Natural killer cell treated with Interleukin-12 subunit alpha and Interleukin-12 subunit beta and Interleukin-15 and Interleukin-18, amount 100 ng/mL, for 72 hours (primary cell): ENCODE data around the gene CD59. TPM values are rescaled to one million over a fixed set of nuclear protein-coding genes. Genes with fewer than 3 reads are reported as not detected.
"Not testable (repeated sequence)": the region's sequence is repeated elsewhere in the genome, so short reads cannot be mapped to it uniquely, and the experiment has no call there.

Experiments
- ATAC-seq, 2 donors: fragments of 150-1000 bp; cut with Tn5 transposase in 1 of 2; sonication (Bioruptor Pico), chemical (Tn5 transposase) in 1 of 2; 2 replicates each; pipeline ENCODE4 v1.10.0; 2021
- DNase-seq: peaks from one replicate; pipeline ENCODE4 v3.0.0; 2022; ENCODE audit warnings: low spot score
- H3K27ac Mint-ChIP-seq, 2 donors: 1 replicate in 1 of 2; 2 replicates in 1 of 2; pipeline ENCODE4 v1.8.0; 2022; ENCODE audit warnings: mixed read lengths in 2 of 2, mild to moderate bottlenecking in 1 of 2, moderate library complexity in 1 of 2
- H3K27me3 Mint-ChIP-seq, 2 donors: 1 replicate in 1 of 2; 2 replicates in 1 of 2; pipeline ENCODE4 v1.8.0; 2022; ENCODE audit warnings: mixed read lengths in 2 of 2
- H3K36me3 Mint-ChIP-seq: one replicate; pipeline ENCODE4 v1.8.0; 2022; ENCODE audit warnings: mixed read lengths
- H3K4me1 Mint-ChIP-seq, 2 donors: 1 replicate in 1 of 2; 2 replicates in 1 of 2; pipeline ENCODE4 v1.8.0; 2022; ENCODE audit warnings: low read depth in 2 of 2, mixed read lengths in 2 of 2, mild to moderate bottlenecking in 1 of 2
- H3K4me3 Mint-ChIP-seq: one replicate; pipeline ENCODE4 v1.8.0; 2022; ENCODE audit warnings: mixed read lengths
- H3K9me3 Mint-ChIP-seq: 2 replicates; pipeline ENCODE4 v1.8.0; 2022; ENCODE audit warnings: mixed read lengths
- total RNA-seq, 2 donors: library from RNA; stranded (reverse); gene quantifications; one replicate each; pipeline ENCODE4 v1.2.3, GENCODE V29; 2022

Gene CD59
- total RNA-seq, 2 donors from 2014 or later = 15.5 to 23.2 TPM

DNA sequence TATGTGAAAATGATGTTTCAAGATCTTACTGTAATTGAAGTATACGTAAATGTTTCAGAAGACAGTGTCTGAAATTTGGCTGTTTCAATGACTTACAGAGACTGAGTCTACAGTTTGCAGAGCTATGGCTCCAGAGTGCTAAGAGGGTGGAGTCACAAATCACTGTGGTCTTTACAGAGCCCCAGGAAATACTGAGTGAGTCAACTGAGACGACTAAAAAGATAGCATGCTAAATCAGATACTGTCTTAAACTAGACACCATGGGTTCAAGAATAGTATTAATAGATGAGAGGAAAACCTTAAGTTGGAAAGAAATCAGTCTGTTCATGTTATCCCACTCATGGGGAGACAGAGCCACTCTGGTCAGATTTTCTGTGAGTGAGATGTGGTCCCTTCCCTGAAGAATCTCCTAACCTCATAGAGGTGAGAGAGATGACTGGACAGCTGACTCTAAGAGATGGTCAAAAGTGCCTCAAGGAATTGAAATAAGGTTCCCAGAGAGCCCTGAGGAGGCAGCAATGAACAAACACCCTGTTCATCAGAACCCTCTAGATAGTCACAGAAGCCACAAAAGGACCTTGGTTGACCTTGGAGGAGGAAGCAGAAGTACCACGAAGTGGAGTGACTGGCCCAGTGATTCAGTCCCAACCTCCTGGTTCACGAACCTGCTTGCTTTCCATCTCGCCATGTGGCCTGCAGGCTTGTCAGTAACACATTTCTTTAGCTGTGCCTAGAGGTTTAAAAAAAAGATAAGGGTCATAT lies 65.8 kb downstream of the CD59 start:
- no peaks in the 10 kb centered on the region for H3K4me1 Mint-ChIP-seq
- DNase-seq (no peak), ATAC-seq (peak in 1 of 2 donors; percentile 18)
- H3K36me3 Mint-ChIP-seq = no peaks in the 10 kb centered on the region
- no peak overlapping the region for H3K4me3 Mint-ChIP-seq
- no peaks in the 10 kb centered on the region for H3K9me3 Mint-ChIP-seq
- no peak overlapping the region for H3K27ac Mint-ChIP-seq
- peaks cover 17 to 44% of the 10 kb centered on the region in 2 donors for H3K27me3 Mint-ChIP-seq

- no peaks in the 10 kb centered on the region for H3K36me3 Mint-ChIP-seq
- no peak overlapping the region for H3K4me3 Mint-ChIP-seq
- no peak overlapping the region for H3K27ac Mint-ChIP-seq
- DNase-seq (no peak), ATAC-seq (no peak)
- H3K9me3 Mint-ChIP-seq = no peaks in the 10 kb centered on the region
- no peaks in the 10 kb centered on the region for H3K4me1 Mint-ChIP-seq
- peaks cover 17 to 44% of the 10 kb centered on the region in 2 donors for H3K27me3 Mint-ChIP-seq
Observed at GRCh38 chr11:33669598-33670249, 66.5 kb downstream of the CD59 start.

DNA sequence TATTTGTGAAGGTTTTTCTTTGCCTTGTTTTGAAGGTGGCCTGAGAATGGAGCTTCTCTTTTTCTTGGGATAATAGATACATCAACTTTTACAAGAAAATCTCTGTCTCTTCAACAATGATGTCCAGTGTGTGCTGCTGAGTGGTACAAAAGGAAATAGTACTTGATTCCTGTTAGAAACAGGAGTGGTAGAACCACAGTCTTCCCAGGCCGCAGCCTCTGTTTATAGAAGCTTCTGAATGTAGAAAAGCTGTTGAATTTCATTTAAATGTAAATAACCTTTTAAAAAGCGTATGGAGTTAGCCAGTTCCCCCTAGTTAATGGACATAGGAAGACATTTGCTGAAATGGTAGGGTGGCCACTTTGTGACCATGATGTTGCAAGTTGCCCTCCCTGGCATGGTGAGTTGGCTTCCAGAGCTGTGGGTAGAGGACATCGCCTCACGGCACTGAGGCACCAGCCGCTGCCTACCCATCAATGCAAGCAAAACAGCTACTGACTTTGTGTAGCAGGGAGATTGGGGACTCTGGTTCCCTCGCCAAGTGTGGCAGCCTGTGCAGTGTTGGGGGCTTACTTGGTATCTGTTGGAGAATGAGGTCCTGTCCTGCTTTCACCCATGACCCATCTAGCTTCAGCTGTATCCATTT lies 67.1 kb downstream of the CD59 start:
- ATAC-seq (no peak), DNase-seq (no peak)
- peaks cover 17 to 44% of the 10 kb centered on the region in 2 donors for H3K27me3 Mint-ChIP-seq
- no peaks in the 10 kb centered on the region for H3K9me3 Mint-ChIP-seq
- H3K36me3 Mint-ChIP-seq = no peaks in the 10 kb centered on the region
- H3K4me1 Mint-ChIP-seq = no peaks in the 10 kb centered on the region
- no peak overlapping the region for H3K4me3 Mint-ChIP-seq
- H3K27ac Mint-ChIP-seq = no peak overlapping the region

DNA sequence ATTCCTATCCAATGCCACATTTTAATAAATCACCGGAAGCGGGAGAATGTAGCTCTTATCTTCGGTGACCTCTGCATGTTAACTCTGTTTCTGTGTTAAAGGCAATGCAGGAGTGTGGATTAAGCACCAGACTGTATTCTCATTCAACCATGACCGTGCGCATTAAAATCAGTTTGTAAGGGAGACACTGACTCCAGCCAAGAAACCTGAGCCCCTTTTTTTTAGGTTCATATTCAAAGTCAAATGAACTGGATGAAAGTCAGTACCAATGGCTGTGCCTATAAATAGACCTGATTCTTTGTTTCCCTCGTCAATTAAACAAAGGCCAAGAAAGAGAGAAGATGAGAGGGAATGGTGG lies 67.8 kb downstream of the CD59 start:
- H3K27ac Mint-ChIP-seq = no peak overlapping the region
- H3K4me3 Mint-ChIP-seq = no peak overlapping the region
- DNase-seq (no peak), ATAC-seq (no peak)
- peaks cover 14 to 39% of the 10 kb centered on the region in 2 donors for H3K27me3 Mint-ChIP-seq
- H3K4me1 Mint-ChIP-seq = no peaks in the 10 kb centered on the region
- no peaks in the 10 kb centered on the region for H3K36me3 Mint-ChIP-seq
- H3K9me3 Mint-ChIP-seq = no peaks in the 10 kb centered on the region

DNA sequence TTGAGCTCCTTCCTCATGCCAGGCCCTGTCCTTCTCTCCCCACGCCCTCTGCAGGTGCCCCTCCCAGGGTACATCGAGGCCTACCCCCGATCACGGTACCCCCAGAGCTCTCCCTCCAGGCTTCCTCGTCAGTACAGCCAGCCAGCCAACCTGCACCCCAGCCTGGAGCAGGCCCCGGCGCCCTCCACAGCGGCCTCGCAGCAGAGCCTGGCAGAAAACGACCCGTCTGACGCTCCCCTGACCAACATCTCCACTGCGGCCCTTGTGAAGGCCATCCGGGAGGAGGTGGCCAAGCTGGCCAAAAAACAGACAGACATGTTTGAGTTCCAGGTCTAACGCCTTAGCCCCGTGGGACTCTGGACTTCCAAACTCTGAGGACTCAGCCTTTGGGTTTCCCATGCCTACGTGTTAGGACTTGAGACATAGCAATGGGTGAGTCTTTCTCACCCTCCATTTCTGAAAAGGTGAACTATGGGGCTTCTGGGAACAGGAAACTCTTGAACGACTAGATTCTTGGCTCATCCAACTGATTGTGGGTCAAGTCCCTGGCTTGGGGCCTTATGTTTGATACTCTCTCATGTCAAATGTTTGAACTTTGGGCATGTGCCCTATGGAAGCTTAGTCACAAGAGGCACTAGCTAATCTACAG lies 68.3 kb downstream of the CD59 start:
- no peak overlapping the region for H3K4me3 Mint-ChIP-seq
- H3K27ac Mint-ChIP-seq = no peak overlapping the region
- no peaks in the 10 kb centered on the region for H3K9me3 Mint-ChIP-seq
- H3K27me3 Mint-ChIP-seq = peaks cover 14 to 36% of the 10 kb centered on the region in 2 donors
- DNase-seq (no peak), ATAC-seq (no peak)
- no peaks in the 10 kb centered on the region for H3K4me1 Mint-ChIP-seq
- H3K36me3 Mint-ChIP-seq = no peaks in the 10 kb centered on the region

DNA sequence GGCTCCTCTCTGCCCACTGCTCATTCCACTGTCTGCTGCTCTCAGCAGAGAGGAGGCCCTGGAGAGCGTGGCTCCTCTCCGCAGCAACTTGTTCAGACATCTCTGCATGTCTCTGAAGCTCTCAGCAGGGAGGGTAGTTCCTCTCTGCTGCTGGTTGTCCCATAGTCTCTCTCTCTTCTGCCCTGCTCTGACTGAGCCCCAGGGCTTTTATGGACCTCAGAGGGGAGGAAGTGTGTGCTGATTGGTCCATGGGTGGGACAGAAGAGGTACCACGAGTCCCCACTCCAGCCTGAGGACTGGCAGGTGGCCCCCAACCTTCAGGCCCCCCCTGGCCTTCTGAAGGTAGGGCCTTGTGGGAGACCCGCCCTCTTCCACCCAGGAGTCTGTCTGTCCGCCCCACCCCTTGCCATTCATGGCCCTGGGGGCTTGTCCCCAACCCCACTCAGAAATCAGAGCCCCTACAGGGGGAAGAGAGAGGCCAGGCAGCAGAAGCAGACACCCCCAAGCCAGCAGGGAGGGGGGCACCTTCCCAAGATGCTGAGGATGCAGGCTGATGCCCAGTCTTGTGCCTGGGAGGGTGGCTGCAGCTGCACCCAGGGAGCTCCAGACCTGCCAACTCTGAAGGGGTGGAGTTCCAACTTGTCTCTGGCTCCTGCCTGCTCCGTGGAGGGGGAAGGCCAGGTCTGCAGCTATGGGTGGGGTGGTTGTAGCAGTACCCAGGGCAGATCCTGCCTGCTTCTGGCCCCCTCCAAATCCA lies 70.7 kb downstream of the CD59 start:
- ATAC-seq (no peak), DNase-seq (no peak)
- no peaks in the 10 kb centered on the region for H3K4me1 Mint-ChIP-seq
- H3K36me3 Mint-ChIP-seq = no peaks in the 10 kb centered on the region
- no peak overlapping the region for H3K27ac Mint-ChIP-seq
- H3K4me3 Mint-ChIP-seq = no peak overlapping the region
- no peaks in the 10 kb centered on the region for H3K9me3 Mint-ChIP-seq
- peaks cover 13 to 14% of the 10 kb centered on the region in 2 donors for H3K27me3 Mint-ChIP-seq

- H3K4me1 Mint-ChIP-seq = no peaks in the 10 kb centered on the region
- DNase-seq = no peak
- H3K9me3 Mint-ChIP-seq = no peaks in the 10 kb centered on the region
- H3K36me3 Mint-ChIP-seq = no peaks in the 10 kb centered on the region
- no peak overlapping the region for H3K27ac Mint-ChIP-seq
- peaks cover 13% of the 10 kb centered on the region in 2 donors for H3K27me3 Mint-ChIP-seq
- H3K4me3 Mint-ChIP-seq = no peak overlapping the region
- no peak for ATAC-seq
Observed at GRCh38 chr11:33664827-33665226, 71.4 kb downstream of the CD59 start.

DNA sequence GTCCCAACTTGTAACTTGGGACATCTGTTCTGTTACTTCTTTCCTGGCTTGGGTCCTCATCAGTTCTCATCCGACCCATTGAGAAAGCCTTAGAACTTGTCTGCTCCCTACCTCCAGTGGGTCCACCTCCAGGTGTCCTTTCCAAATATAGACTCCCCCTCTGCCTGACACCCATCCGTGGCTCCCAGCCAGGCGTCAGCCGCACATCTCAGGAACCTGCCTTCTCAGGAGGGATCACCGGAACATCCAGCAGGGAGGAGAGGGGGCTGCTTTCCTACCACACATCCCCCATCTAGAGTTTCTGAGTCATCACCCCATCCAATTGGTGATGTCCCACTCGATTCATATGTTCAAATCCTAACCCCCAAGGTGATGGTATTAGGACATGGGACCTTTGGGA lies 72.1 kb downstream of the CD59 start:
- Mint-ChIP-seq H3K9me3 (no peaks in the 10 kb centered on the region), H3K27me3 (peaks cover 13 to 17% of the 10 kb centered on the region in 2 donors), H3K4me3 (no peak overlapping the region), H3K36me3 (no peaks in the 10 kb centered on the region), H3K4me1 (no peaks in the 10 kb centered on the region), H3K27ac (no peak overlapping the region)
- no peak for ATAC-seq
- no peak for DNase-seq

DNA sequence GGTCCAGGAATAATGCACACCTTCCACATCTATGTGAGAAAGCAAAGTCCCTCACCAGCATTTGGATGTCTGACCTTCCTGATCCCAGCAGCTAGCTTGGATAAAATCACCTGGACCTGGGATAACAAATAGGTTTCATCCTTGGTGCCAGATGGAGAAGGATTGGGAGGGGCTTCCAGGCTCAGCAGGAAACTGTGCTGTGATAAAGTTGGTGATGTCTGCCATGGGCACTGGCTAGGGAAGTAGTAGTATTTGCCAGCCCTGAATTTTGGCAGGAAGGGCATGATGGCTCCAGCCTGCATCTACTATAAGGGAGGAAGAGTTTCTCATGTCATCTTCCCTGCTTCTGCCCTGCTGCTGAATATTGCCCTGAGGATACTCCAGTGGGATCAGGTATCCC lies 73.1 kb downstream of the CD59 start:
- Mint-ChIP-seq H3K27ac (no peak overlapping the region), H3K36me3 (no peaks in the 10 kb centered on the region), H3K9me3 (no peaks in the 10 kb centered on the region), H3K4me1 (no peaks in the 10 kb centered on the region), H3K4me3 (no peak overlapping the region), H3K27me3 (peaks cover 13% of the 10 kb centered on the region in 2 donors)
- ATAC-seq (no peak), DNase-seq (no peak)

DNA sequence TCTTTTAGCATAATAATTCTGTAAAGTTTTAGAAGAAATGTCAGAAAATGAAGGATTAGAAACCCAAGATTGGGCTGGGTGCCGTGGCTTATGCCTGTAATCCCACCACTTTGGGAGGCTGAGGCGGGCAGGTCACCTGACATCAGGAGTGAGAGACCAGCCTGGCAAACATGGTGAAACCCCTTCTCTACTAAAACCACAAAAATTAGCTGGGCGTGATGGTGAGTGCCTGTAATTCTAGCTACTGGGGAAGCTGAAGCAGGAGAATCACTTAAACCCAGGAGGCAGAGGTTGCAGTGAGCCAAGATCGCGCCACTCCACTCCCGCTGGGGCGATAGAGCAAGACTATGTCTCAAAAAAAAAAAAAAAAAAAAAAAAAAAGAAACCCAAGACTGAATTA lies 74.7 kb downstream of the CD59 start:
- ATAC-seq, DNase-seq, H3K4me3 Mint-ChIP-seq, H3K27ac Mint-ChIP-seq, H3K36me3 Mint-ChIP-seq, H3K4me1 Mint-ChIP-seq, H3K9me3 Mint-ChIP-seq: not testable (repeated sequence)
- peaks cover 10 to 12% of the 10 kb centered on the region in 2 donors for H3K27me3 Mint-ChIP-seq

GRCh38 chr11:33660962-33661361 lies 75.3 kb downstream of the CD59 start:
- no peak for DNase-seq
- Mint-ChIP-seq H3K4me1 (no peaks in the 10 kb centered on the region), H3K27ac (no peak overlapping the region), H3K36me3 (no peaks in the 10 kb centered on the region), H3K27me3 (peaks cover 7 to 8% of the 10 kb centered on the region in 2 donors), H3K9me3 (no peaks in the 10 kb centered on the region), H3K4me3 (no peak overlapping the region)
- ATAC-seq = no peak

- Mint-ChIP-seq H3K4me3 (no peak overlapping the region), H3K27ac (no peak overlapping the region), H3K36me3 (no peaks in the 10 kb centered on the region), H3K4me1 (no peaks in the 10 kb centered on the region), H3K27me3 (peaks cover 9 to 14% of the 10 kb centered on the region in 2 donors), H3K9me3 (no peaks in the 10 kb centered on the region)
- no peak for ATAC-seq
- no peak for DNase-seq
Observed at GRCh38 chr11:33659370-33660139, 76.7 kb downstream of the CD59 start.
